IMR-90 (cell line): Measurements from ENCODE around the gene HENMT1. TPM values are rescaled to one million over a fixed set of nuclear protein-coding genes. Genes with fewer than 3 reads are reported as not detected.
"Not testable (repeated sequence)": the region's sequence is repeated elsewhere in the genome, so short reads cannot be mapped to it uniquely, and the experiment has no call there.

Experiments used
- ATAC-seq: fragments of 200-7000 bp; cut with Tn5 transposase; 2 replicates; pipeline ENCODE4 v1.9.1; 2020; ENCODE audit warnings: low read depth, mild to moderate bottlenecking, moderate library complexity
- BruUV-seq: library from RNA; stranded (reverse); fragments of 400-500 nt; replicated peaks from 2 replicates; lab custom pipeline; 2021; lab: Mats Ljungman, UMichigan
- CTCF ChIA-PET: fragments of 300-600 bp; formaldehyde crosslinking; extraction: SDS; loops from one replicate; lab custom pipeline; 2021; ENCODE audit warnings: antibody characterized with exemption; lab: Yijun Ruan, JAX
- POLR2A ChIA-PET: fragments of 300-600 bp; sonication (Branson Sonifier 250); formaldehyde crosslinking; loops from one replicate; lab custom pipeline; 2022; ENCODE audit warnings: antibody characterized with exemption; ENCODE audit not compliant: unreplicated experiment; lab: Charles Lee
- DNase-seq: peaks from one replicate; pipeline ENCODE4 v3.0.0; 2013
- H2AFZ ChIP-seq: replicated peaks from 2 replicates; pipeline ENCODE3; 2013; ENCODE audit warnings: low read length, mild to moderate bottlenecking; ENCODE audit not compliant: poor library complexity
- H2AK5ac ChIP-seq: 2 replicates; pipeline ENCODE4 v1.6.1; 2013; ENCODE audit warnings: low read depth, low read length, inconsistent platforms
- H2AK9ac ChIP-seq: replicated peaks from 2 replicates; pipeline ENCODE3; 2013; ENCODE audit warnings: mild to moderate bottlenecking, low read depth, low read length, moderate library complexity; ENCODE audit not compliant: poor library complexity
- H2BK120ac ChIP-seq: 2 replicates; pipeline ENCODE4 v1.6.1; 2013; ENCODE audit warnings: low read depth, low read length, inconsistent platforms
- H2BK15ac ChIP-seq: 3 replicates; pipeline ENCODE4 v1.6.1; 2013; ENCODE audit warnings: low read depth, low read length, inconsistent platforms
- H2BK20ac ChIP-seq: 2 replicates; pipeline ENCODE4 v1.6.1; 2013; ENCODE audit warnings: low read depth, mild to moderate bottlenecking, inconsistent platforms, low read length, moderate library complexity
- H2BK5ac ChIP-seq: 2 replicates; pipeline ENCODE4 v1.6.1; 2013; ENCODE audit warnings: mild to moderate bottlenecking, low read depth, low read length, inconsistent platforms; ENCODE audit not compliant: poor library complexity, severe bottlenecking
- H3K14ac ChIP-seq: replicated peaks from 2 replicates; pipeline ENCODE4 v1.6.1; 2013; ENCODE audit warnings: low read depth, low read length, inconsistent platforms
- H3K18ac ChIP-seq: 2 replicates; pipeline ENCODE4 v1.6.1; 2013; ENCODE audit warnings: low read depth, low read length, control low read depth
- H3K23ac ChIP-seq: 2 replicates; pipeline ENCODE4 v1.6.1; 2013; ENCODE audit warnings: low read depth, low read length, inconsistent platforms
- H3K27ac ChIP-seq: 2 replicates; pipeline ENCODE4 v1.5.1; 2013; ENCODE audit warnings: mild to moderate bottlenecking, control low read depth, low read length; ENCODE audit not compliant: insufficient read depth
- H3K27me3 ChIP-seq: 2 replicates; pipeline ENCODE4 v1.6.1; 2013; ENCODE audit warnings: low read length; ENCODE audit not compliant: control insufficient read depth, insufficient read depth
- H3K36me3 ChIP-seq: 2 replicates; pipeline ENCODE4 v1.6.1; 2013; ENCODE audit warnings: low read length, mixed read lengths; ENCODE audit not compliant: control insufficient read depth, insufficient read depth
- H3K4ac ChIP-seq: 2 replicates; pipeline ENCODE4 v1.6.1; 2013; ENCODE audit warnings: low read depth, low read length, inconsistent platforms
- H3K4me1 ChIP-seq: 2 replicates; pipeline ENCODE4 v1.6.1; 2013; ENCODE audit warnings: low read length, mixed read lengths; ENCODE audit not compliant: control insufficient read depth, insufficient read depth
- H3K4me2 ChIP-seq: 2 replicates; pipeline ENCODE4 v1.6.1; 2013; ENCODE audit warnings: low read depth, mild to moderate bottlenecking, control low read depth, low read length, moderate library complexity
- H3K4me3 ChIP-seq: 2 replicates; pipeline ENCODE4 v1.5.1; 2013; ENCODE audit warnings: low read depth, mild to moderate bottlenecking, control low read depth, low read length, moderate library complexity; ENCODE audit not compliant: insufficient read depth
- H3K56ac ChIP-seq: 2 replicates; pipeline ENCODE4 v1.6.1; 2013; ENCODE audit warnings: low read length, inconsistent platforms; ENCODE audit not compliant: insufficient read depth; ENCODE audit errors: extremely low read depth
- H3K79me1 ChIP-seq, 2 experiments: 2 replicates each; pipeline ENCODE4 v1.6.1; 2013; ENCODE audit warnings: low read length in 2 of 2, inconsistent platforms in 1 of 2, low read depth in 1 of 2
- H3K9ac ChIP-seq: 2 replicates; pipeline ENCODE4 v1.6.1; 2013; ENCODE audit warnings: low read depth, low read length, control low read depth
- H3K9me1 ChIP-seq: 2 replicates; pipeline ENCODE4 v1.6.1; 2013; ENCODE audit warnings: low read length, inconsistent platforms; ENCODE audit not compliant: insufficient read depth
- H3K9me3 ChIP-seq: 2 replicates; pipeline ENCODE4 v1.6.1; 2013; ENCODE audit warnings: low read length; ENCODE audit not compliant: control insufficient read depth, insufficient read depth
- H4K20me1 ChIP-seq: 2 replicates; pipeline ENCODE4 v1.6.1; 2013; ENCODE audit warnings: low read length, inconsistent platforms; ENCODE audit not compliant: insufficient read depth
- H4K5ac ChIP-seq: 2 replicates; pipeline ENCODE4 v1.6.1; 2013; ENCODE audit warnings: mild to moderate bottlenecking, low read depth, low read length, control low read depth
- H4K8ac ChIP-seq, 2 experiments: 2 replicates each; pipeline ENCODE4 v1.6.1; 2013; ENCODE audit warnings: low read depth in 2 of 2, low read length in 2 of 2, control low read depth in 1 of 2, inconsistent platforms in 1 of 2
- H4K91ac ChIP-seq: 2 replicates; pipeline ENCODE4 v1.6.1; 2013; ENCODE audit warnings: low read depth, low read length, inconsistent platforms; ENCODE audit not compliant: insufficient read depth
- WGBS, 2 experiments: methylation state at CpG; one replicate each; pipeline versions ENCODE4 v1.1.5 to v1.1.7; 2013; ENCODE audit warnings: missing lambda C conversion rate in 2 of 2; ENCODE audit not compliant: insufficient read length in 1 of 2; ENCODE audit errors: extremely low coverage in 2 of 2; 5-methylcytosine and 5-hydroxymethylcytosine counted together
- dilution Hi-C: fragments of 300-500 bp; cut with HindIII; formaldehyde crosslinking; loops from one replicate; pipeline ENCODE4 v1.14.3; 2018; ENCODE audit warnings: low sequenced_read_pairs; ENCODE audit not compliant: unreplicated experiment
- in situ Hi-C: fragments of 300-500 bp; cut with MboI; formaldehyde crosslinking; loops from 3 replicates; pipeline ENCODE4 v1.14.3; 2019; ENCODE audit warnings: low sequenced_read_pairs, inconsistent platforms, mixed read lengths
- intact Hi-C: fragments of 100-400 bp; cut with micrococcal nuclease; formaldehyde crosslinking; loops from 2 replicates; pipeline ENCODE4 v1.10.0; 2022
- polyA plus RNA-seq, 3 experiments: library from polyadenylated mRNA; depleted of rRNA; stranded (reverse); fragments of >200 nt; gene quantifications; 2 replicates each; pipeline ENCODE4 v1.2.3, GENCODE V29; 2012; ENCODE audit warnings: low replicate concordance in 1 of 3
- total RNA-seq: library from RNA; depleted of rRNA; stranded (reverse); fragments of >200 nt; gene quantifications from 2 replicates; pipeline ENCODE4 v1.2.3, GENCODE V29; 2012

HENMT1 gene
- total and polyA plus RNA-seq, 2 of the 4 experiments (the other 2 are of a cell fraction) = 0.54 to 0.67 TPM

DNA sequence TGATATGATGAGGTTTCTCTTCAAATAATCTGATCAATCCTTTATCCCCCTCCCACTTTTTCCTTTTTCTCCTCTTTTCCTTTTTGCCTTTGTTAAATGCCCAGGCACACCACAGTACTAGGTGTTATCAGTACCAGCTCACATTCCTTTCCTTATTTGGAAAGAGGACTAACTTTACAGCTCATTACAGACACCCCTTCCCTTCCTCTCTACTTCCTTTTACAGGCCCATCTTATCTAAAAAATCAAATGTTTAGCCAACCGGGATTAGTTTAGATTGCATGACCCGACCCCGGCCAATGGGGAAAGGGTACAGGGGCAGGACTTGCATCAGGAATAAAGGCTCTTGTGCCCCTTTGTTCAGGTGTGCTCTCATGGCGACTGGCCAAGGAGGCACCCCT, 20.8 kb upstream of the HENMT1 start:
- CTCF ChIA-PET, H2BK15ac ChIP-seq, H3K23ac ChIP-seq, H2AK5ac ChIP-seq, intact Hi-C loops, H2BK120ac ChIP-seq, H4K20me1 ChIP-seq, dilution Hi-C loops, H3K56ac ChIP-seq, H3K9me3 ChIP-seq, H3K14ac ChIP-seq, H4K91ac ChIP-seq, H3K9me1 ChIP-seq, H2AK9ac ChIP-seq, H3K4me1 ChIP-seq, H2AFZ ChIP-seq, H3K4me3 ChIP-seq, H3K36me3 ChIP-seq, H3K4ac ChIP-seq, H3K4me2 ChIP-seq, in situ Hi-C loops, H3K27me3 ChIP-seq, BruUV-seq, H3K9ac ChIP-seq, H3K18ac ChIP-seq, H4K5ac ChIP-seq, ATAC-seq, DNase-seq, H2BK5ac ChIP-seq, H3K27ac ChIP-seq, POLR2A ChIA-PET, H4K8ac ChIP-seq, H3K79me1 ChIP-seq: not testable (repeated sequence)
- WGBS, 2 experiments = 20% methylated on average over 1 of the region's 4 CpGs; no CpG with 5 or more reads in 1 of the 2 experiments
- 0 out of 2 replicates have a peak overlapping the region, but pooled peaks have one; percentile 24 for H2BK20ac ChIP-seq
